Pancreas (tissue), 10 donors: ENCODE data around the gene TBX10. TPM values are rescaled to one million over a fixed set of nuclear protein-coding genes. Genes with fewer than 3 reads are reported as not detected.
A peak's percentile ranks its signal among the peaks of the same experiment; 100 is the strongest.

Experiments used
- ATAC-seq, 4 donors: fragments of 200-7000 bp; cut with Tn5 transposase; one replicate each; pipeline versions ENCODE4 v1.8.0 to v1.9.1; 2020; ENCODE audit warnings: mild to moderate bottlenecking in 4 of 4, moderate library complexity in 4 of 4
- DNase-seq, 6 donors: peaks; one replicate each; pipeline ENCODE4 v3.0.0-alpha.2; 2020
- FAIRE-seq: peaks from 2 replicates; lab custom pipeline; 2012; peaks lifted over from hg19 to GRCh38; lab: Jason Lieb, UNC
- H3K27ac ChIP-seq, 4 donors: fragments of 200-600 bp; sonication (generic); 1 replicate in 3 of 4; 2 replicates in 1 of 4; pipeline versions ENCODE4 v1.5.0 to v1.8.0; 2020
- H3K27me3 ChIP-seq, 4 donors: fragments of 200-600 bp; one replicate each; pipeline ENCODE4 v1.8.0; 2021
- H3K36me3 ChIP-seq, 3 donors: fragments of 200-600 bp; sonication (generic) in 1 of 3; one replicate each; pipeline versions ENCODE4 v1.5.0 to v1.8.0; 2020 to 2021
- H3K4me1 ChIP-seq, 3 donors: fragments of 200-600 bp; one replicate each; pipeline ENCODE4 v1.8.0; 2021
- H3K4me3 ChIP-seq, 4 donors: fragments of 200-600 bp; sonication (generic) in 2 of 4; one replicate each; pipeline versions ENCODE4 v1.5.0 to v1.8.0; 2020 to 2021
- H3K9me3 ChIP-seq, 4 donors: fragments of 200-600 bp; one replicate each; pipeline ENCODE4 v1.8.0; 2021
- CTCF ChIP-seq, 4 donors: fragments of 200-600 bp; sonication (generic) in 3 of 4; IDR thresholded peaks; one replicate each; pipeline versions ENCODE4 v1.5.0 to v1.8.0; 2021; ENCODE audit warnings: antibody characterized with exemption in 4 of 4
- WGBS, 2 donors: extraction: QIAGEN DNeasy Blood & Tissue Kit; methylation state at CpG; one replicate each; pipeline ENCODE4 v1.1.7; 2013; 5-methylcytosine and 5-hydroxymethylcytosine counted together
- intact Hi-C, 3 donors: fragments of 100-400 bp; cut with DNase I; formaldehyde crosslinking; loops; one replicate each; pipeline versions ENCODE4 v1.11.1 to v1.14.2; 2022
- polyA plus RNA-seq, 2 donors: library from polyadenylated mRNA; stranded (reverse); fragments of 200-250 nt; gene quantifications; one replicate each; pipeline ENCODE4 v1.2.3, GENCODE V29; 2013
- total RNA-seq, 6 donors: library from RNA; stranded (reverse); fragmentation: NEBNext Ultra II Directional in 4 of 6; extraction: Animal tissue kit (Norgen Biotek cat#: 25700) in 4 of 6; gene quantifications; one replicate each; pipeline versions ENCODE4 v1.2.1 to v1.2.4, GENCODE V29; 2021 to 2023
- donor health status: healthy with polysubstance abuse.
- donor health status: DM: no; HTN: no; CAD: no; lungs with moderate emphysema.
- donor health status: DM: no; HTN: no; CAD: no.
- donor health status: control.
- donor health status: control.
- donor health status: Bipolar disorder and iron deficiency.
- donor health status: DM: yes; HTN: yes; CAD: no.
- donor health status: DM: no; HTN: no; CAD: no.
- donor health status: DM: no; HTN: no; CAD: no.
- donor health status: DM: yes; HTN: yes; CAD: no.

Gene TBX10
- total and polyA plus RNA-seq, 8 donors, result 0.09 to 0.37 (median 0.26) TPM; not detected in 4

- no peak for TF ChIP-seq CTCF (IDR thresholded peaks at IDR 0.05)
- peaks cover 14 to 36% (median 27%) of the 10 kb centered on the region in 3 donors for H3K4me1 ChIP-seq
- no peaks in the 10 kb centered on the region for H3K27me3 ChIP-seq
- no peaks in the 10 kb centered on the region for H3K9me3 ChIP-seq
- peak overlapping the region; percentile 59 to 97 (median 79) for H3K27ac ChIP-seq
- ATAC-seq (peak in 1 of 4 donors; percentile 2), DNase-seq (peak in 4 of 6 donors; percentile 44 to 59 (median 49)), FAIRE-seq (no peak)
- intact Hi-C loops, result no loop called here
- no peaks in the 10 kb centered on the region for H3K36me3 ChIP-seq
- whole genome bisulfite sequencing, 2 donors, result 8 to 12% methylated on average over 11 of the region's 11 CpGs
- H3K4me3 ChIP-seq, result no peak overlapping the region
Observed at GRCh38 chr11:67581469-67581868, 58.1 kb downstream of the TBX10 start.

Other genes with a start within 250 kb of the TBX10 start
- gene RAD9A, start 247.8 kb downstream of the TBX10 start, total RNA-seq, result 10 to 100 TPM in 5 of 6 donors, 1 to 10 TPM in 1; 9.4 to 18.0 (median 12.8) TPM
- gene RAD9A, start 247.8 kb downstream of the TBX10 start, polyA plus RNA-seq, result 10 to 100 TPM; 39.8 to 45.2 TPM
- gene PPP1CA, start 237.9 kb downstream of the TBX10 start, total RNA-seq, result 10 to 100 TPM; 49.0 to 72.8 (median 62.9) TPM
- gene PPP1CA, start 237.9 kb downstream of the TBX10 start, polyA plus RNA-seq, result 10 to 100 TPM; 57.7 to 68.5 TPM
- 1 to 10 TPM in 4 of 6 donors, under 1 TPM in 2; 0.05 to 2.9 (median 1.1) TPM for gene TBC1D10C, start 235.7 kb downstream of the TBX10 start, total RNA-seq
- gene TBC1D10C, start 235.7 kb downstream of the TBX10 start, polyA plus RNA-seq, result 1 to 10 TPM; 1.5 to 2.5 TPM
- 1 to 10 TPM in 1 of 6 donors, under 1 TPM in 5; 0.39 to 1.1 (median 0.80) TPM for gene CARNS1, start 224.1 kb downstream of the TBX10 start, total RNA-seq
- gene CARNS1, start 224.1 kb downstream of the TBX10 start, polyA plus RNA-seq, result 1 to 10 TPM in 1 of 2 donors, under 1 TPM in 1; 0.89 to 2.2 TPM
- 10 to 100 TPM; 17.6 to 29.3 (median 21.7) TPM for gene RPS6KB2, start 211.3 kb downstream of the TBX10 start, total RNA-seq
- 10 to 100 TPM; 57.4 to 71.6 TPM for gene RPS6KB2, start 211.3 kb downstream of the TBX10 start, polyA plus RNA-seq
- 1 to 10 TPM in 4 of 6 donors, under 1 TPM in 2; 0.63 to 4.1 (median 1.8) TPM for gene PTPRCAP, start 202.1 kb downstream of the TBX10 start, total RNA-seq
- 10 to 100 TPM; 10.9 to 13.1 TPM for gene PTPRCAP, start 202.1 kb downstream of the TBX10 start, polyA plus RNA-seq
- gene CORO1B, start 196.3 kb downstream of the TBX10 start, total RNA-seq, result 10 to 100 TPM; 40.3 to 56.3 (median 47.7) TPM
- gene CORO1B, start 196.3 kb downstream of the TBX10 start, polyA plus RNA-seq, result 10 to 100 TPM; 53.0 to 66.4 TPM
- not detected for gene GPR152, start 187.0 kb downstream of the TBX10 start, total RNA-seq
- not detected for gene GPR152, start 187.0 kb downstream of the TBX10 start, polyA plus RNA-seq
- gene CABP4, start 184.4 kb downstream of the TBX10 start, total RNA-seq, result 1 to 10 TPM in 2 of 6 donors, under 1 TPM in 3, not detected in 1; 0.58 to 1.5 (median 0.88) TPM
- gene CABP4, start 184.4 kb downstream of the TBX10 start, polyA plus RNA-seq, result 1 to 10 TPM in 1 of 2 donors, under 1 TPM in 1; 0.99 to 1.2 TPM
- gene TMEM134, start 170.5 kb downstream of the TBX10 start, total RNA-seq, result 10 to 100 TPM; 45.1 to 72.1 (median 52.4) TPM
- gene TMEM134, start 170.5 kb downstream of the TBX10 start, polyA plus RNA-seq, result 10 to 100 TPM; 90.1 to 93.4 TPM
- 10 to 100 TPM; 20.2 to 33.3 (median 23.6) TPM for gene AIP, start 156.7 kb downstream of the TBX10 start, total RNA-seq
- gene AIP, start 156.7 kb downstream of the TBX10 start, polyA plus RNA-seq, result 10 to 100 TPM; 45.1 to 45.8 TPM
- gene PITPNM1, start 134.4 kb downstream of the TBX10 start, total RNA-seq, result 10 to 100 TPM; 10.2 to 34.3 (median 20.5) TPM
- 10 to 100 TPM; 34.4 to 35.7 TPM for gene PITPNM1, start 134.4 kb downstream of the TBX10 start, polyA plus RNA-seq
- 10 to 100 TPM; 27.1 to 41.8 (median 35.2) TPM for gene CDK2AP2, start 131.6 kb downstream of the TBX10 start, total RNA-seq
- 10 to 100 TPM; 46.4 to 65.6 TPM for gene CDK2AP2, start 131.6 kb downstream of the TBX10 start, polyA plus RNA-seq
- not detected for gene CABP2, start 116.3 kb downstream of the TBX10 start, total RNA-seq
- not detected for gene CABP2, start 116.3 kb downstream of the TBX10 start, polyA plus RNA-seq
- gene GSTP1, start 56.0 kb downstream of the TBX10 start, total RNA-seq, result 100 to 1,000 TPM; 169 to 350 (median 205) TPM
- 100 to 1,000 TPM; 310 to 315 TPM for gene GSTP1, start 56.0 kb downstream of the TBX10 start, polyA plus RNA-seq
- gene NDUFV1, start 32.8 kb downstream of the TBX10 start, total RNA-seq, result 100 to 1,000 TPM in 4 of 6 donors, 10 to 100 TPM in 2; 82.5 to 126 (median 109) TPM
- 100 to 1,000 TPM; 206 to 281 TPM for gene NDUFV1, start 32.8 kb downstream of the TBX10 start, polyA plus RNA-seq
- 1 to 10 TPM; 4.3 to 7.3 (median 5.8) TPM for gene NUDT8, start 9.8 kb downstream of the TBX10 start, total RNA-seq
- gene NUDT8, start 9.8 kb downstream of the TBX10 start, polyA plus RNA-seq, result 10 to 100 TPM in 1 of 2 donors, 1 to 10 TPM in 1; 6.4 to 11.0 TPM
- gene ACY3, start 11.0 kb upstream of the TBX10 start, total RNA-seq, result 10 to 100 TPM in 1 of 6 donors, 1 to 10 TPM in 5; 5.2 to 14.1 (median 6.9) TPM
- 10 to 100 TPM; 16.5 to 17.9 TPM for gene ACY3, start 11.0 kb upstream of the TBX10 start, polyA plus RNA-seq
- under 1 TPM in 3 of 6 donors, not detected in 3; 0.17 to 0.50 (median 0.40) TPM for gene ALDH3B2, start 34.9 kb upstream of the TBX10 start, total RNA-seq
- under 1 TPM in 1 of 2 donors, not detected in 1; 0.28 TPM for gene ALDH3B2, start 34.9 kb upstream of the TBX10 start, polyA plus RNA-seq